Trophoblast cell (in vitro differentiated cells and primary cell): ENCODE results near the gene TFF3.

Experiments
- DNase-seq, 2 donors: peaks; one replicate each; pipeline ENCODE4 v3.0.0-alpha.2; 2016
- H2AFZ ChIP-seq: 2 replicates; pipeline ENCODE4 v1.6.1; 2013; ENCODE audit warnings: low read length, moderate library complexity, mild to moderate bottlenecking; ENCODE audit not compliant: insufficient read depth, poor library complexity
- H2AK5ac ChIP-seq: 2 replicates; pipeline ENCODE4 v1.6.1; 2013; ENCODE audit warnings: mild to moderate bottlenecking, low read length
- H2BK120ac ChIP-seq: 2 replicates; pipeline ENCODE4 v1.6.1; 2013; ENCODE audit warnings: low read length, mild to moderate bottlenecking, moderate library complexity; ENCODE audit not compliant: insufficient read depth, poor library complexity
- H2BK12ac ChIP-seq: 2 replicates; pipeline ENCODE4 v1.6.1; 2013; ENCODE audit warnings: mild to moderate bottlenecking, low read length, moderate library complexity
- H2BK5ac ChIP-seq: 2 replicates; pipeline ENCODE4 v1.6.1; 2013; ENCODE audit warnings: low read length, low read depth, moderate library complexity, mild to moderate bottlenecking; ENCODE audit not compliant: poor library complexity
- H3K14ac ChIP-seq: 2 replicates; pipeline ENCODE4 v1.6.1; 2013; ENCODE audit warnings: mild to moderate bottlenecking, low read length
- H3K18ac ChIP-seq: 2 replicates; pipeline ENCODE4 v1.6.1; 2013; ENCODE audit warnings: mild to moderate bottlenecking, low read length
- H3K23ac ChIP-seq: 2 replicates; pipeline ENCODE4 v1.6.1; 2013; ENCODE audit warnings: low read length
- H3K27ac ChIP-seq: 2 replicates; pipeline ENCODE4 v1.5.1; 2013; ENCODE audit warnings: low read depth, mild to moderate bottlenecking, inconsistent platforms, low read length, moderate library complexity
- H3K27me3 ChIP-seq: 2 replicates; pipeline ENCODE4 v1.6.1; 2013; ENCODE audit warnings: inconsistent platforms, mild to moderate bottlenecking, low read length, moderate library complexity; ENCODE audit not compliant: insufficient read depth
- H3K36me3 ChIP-seq, 2 experiments: 1 replicate in 1 of 2; 2 replicates in 1 of 2; pipeline ENCODE4 v1.6.1; 2013; ENCODE audit warnings: low read length in 2 of 2, mild to moderate bottlenecking in 2 of 2, moderate library complexity in 1 of 2; ENCODE audit not compliant: insufficient read depth in 2 of 2, control insufficient read depth in 1 of 2
- H3K4ac ChIP-seq: 2 replicates; pipeline ENCODE4 v1.6.1; 2013; ENCODE audit warnings: low read depth, mild to moderate bottlenecking, low read length, moderate library complexity
- H3K4me1 ChIP-seq, 2 experiments: 1 replicate in 1 of 2; 2 replicates in 1 of 2; pipeline ENCODE4 v1.6.1; 2013; ENCODE audit warnings: low read length in 2 of 2, mild to moderate bottlenecking in 2 of 2, moderate library complexity in 1 of 2; ENCODE audit not compliant: insufficient read depth in 2 of 2, control insufficient read depth in 1 of 2
- H3K4me2 ChIP-seq: 2 replicates; pipeline ENCODE4 v1.6.1; 2013; ENCODE audit warnings: inconsistent platforms, mild to moderate bottlenecking, low read length, moderate library complexity
- H3K4me3 ChIP-seq: 2 replicates; pipeline ENCODE4 v1.5.1; 2013; ENCODE audit warnings: mild to moderate bottlenecking, low read depth, low read length, inconsistent platforms
- H3K79me1 ChIP-seq: one replicate; pipeline ENCODE4 v1.6.1; 2013; ENCODE audit warnings: low read length
- H3K79me2 ChIP-seq: 2 replicates; pipeline ENCODE4 v1.6.1; 2013; ENCODE audit warnings: low read length, mild to moderate bottlenecking; ENCODE audit not compliant: control insufficient read depth, insufficient read depth, poor library complexity
- H3K9ac ChIP-seq: 2 replicates; pipeline ENCODE4 v1.6.1; 2013; ENCODE audit warnings: mild to moderate bottlenecking, low read length
- H3K9me3 ChIP-seq: 2 replicates; pipeline ENCODE4 v1.6.1; 2013; ENCODE audit warnings: low read depth, mild to moderate bottlenecking, control low read depth, inconsistent platforms, low read length; ENCODE audit not compliant: insufficient read depth
- H4K12ac ChIP-seq: 2 replicates; pipeline ENCODE4 v1.6.1; 2013; ENCODE audit warnings: low read depth, mild to moderate bottlenecking, low read length, moderate library complexity
- H4K8ac ChIP-seq: 2 replicates; pipeline ENCODE4 v1.6.1; 2013; ENCODE audit warnings: low read depth, mild to moderate bottlenecking, low read length, moderate library complexity
- H4K91ac ChIP-seq: one replicate; pipeline ENCODE4 v1.6.1; 2013; ENCODE audit warnings: low read depth, mild to moderate bottlenecking, low read length, moderate library complexity
- WGBS: extraction: QIAGEN DNeasy Blood & Tissue Kit; methylation state at CpG from one replicate; pipeline ENCODE4 v1.1.7; 2013; ENCODE audit warnings: missing lambda C conversion rate; ENCODE audit not compliant: insufficient read length, insufficient coverage; ENCODE audit errors: extremely low coverage; 5-methylcytosine and 5-hydroxymethylcytosine counted together

TFF3 gene

GRCh38 chr21:42321845-42322244, 6.6 kb upstream of the TFF3 start:
- no peak overlapping the region for H3K14ac ChIP-seq
- WGBS, result no CpG with 5 or more reads among the region's 4 CpGs
- no peak overlapping the region for H3K4me2 ChIP-seq
- H2BK12ac ChIP-seq, result no peak overlapping the region
- no peak overlapping the region for H2BK5ac ChIP-seq
- no peak overlapping the region for H3K4me3 ChIP-seq
- no peak overlapping the region for H3K9ac ChIP-seq
- H3K27me3 ChIP-seq, result no peaks in the 10 kb centered on the region
- H3K4me1 ChIP-seq, result peaks cover 0 to 3% of the 10 kb centered on the region in 2 experiments
- no peak overlapping the region for H3K27ac ChIP-seq
- H4K8ac ChIP-seq, result no peak overlapping the region
- H3K79me1 ChIP-seq, result no peaks in the 10 kb centered on the region
- DNase-seq, result no peak
- no peak overlapping the region for H4K12ac ChIP-seq
- H3K23ac ChIP-seq, result no peak overlapping the region
- no peak overlapping the region for H3K18ac ChIP-seq
- no peak overlapping the region for H2AK5ac ChIP-seq
- H3K36me3 ChIP-seq, result no peaks in the 10 kb centered on the region
- H4K91ac ChIP-seq, result no peak overlapping the region
- H2AFZ ChIP-seq, result no peak overlapping the region
- no peaks in the 10 kb centered on the region for H3K79me2 ChIP-seq
- no peak overlapping the region for H2BK120ac ChIP-seq
- H3K9me3 ChIP-seq, result peaks cover 3% of the 10 kb centered on the region
- no peak overlapping the region for H3K4ac ChIP-seq

- Histone ChIP-seq H3K27ac (no peak overlapping the region), H4K91ac (no peak overlapping the region), H3K9ac (no peak overlapping the region), H4K8ac (no peak overlapping the region), H3K79me1 (no peaks in the 10 kb centered on the region), H3K4me3 (no peak overlapping the region), H2BK120ac (no peak overlapping the region), H3K18ac (no peak overlapping the region), H3K4ac (no peak overlapping the region), H3K4me2 (no peak overlapping the region), H4K12ac (no peak overlapping the region), H3K23ac (no peak overlapping the region), H3K14ac (no peak overlapping the region), H3K4me1 (peaks cover 0 to 3% of the 10 kb centered on the region in 2 experiments), H2BK5ac (no peak overlapping the region), H2AK5ac (no peak overlapping the region), H3K27me3 (no peaks in the 10 kb centered on the region), H3K9me3 (peaks cover 3% of the 10 kb centered on the region), H2BK12ac (no peak overlapping the region), H3K79me2 (no peaks in the 10 kb centered on the region), H3K36me3 (no peaks in the 10 kb centered on the region), H2AFZ (no peak overlapping the region)
- no peak for DNase-seq
- no CpG with 5 or more reads among the region's 10 CpGs for WGBS
Observed at GRCh38 chr21:42321231-42321630, 6.0 kb upstream of the TFF3 start.

GRCh38 chr21:42320791-42321190, 5.6 kb upstream of the TFF3 start:
- H3K4ac ChIP-seq, result no peak overlapping the region
- no peak overlapping the region for H3K14ac ChIP-seq
- peaks cover 3% of the 10 kb centered on the region for H3K9me3 ChIP-seq
- H3K79me2 ChIP-seq, result no peaks in the 10 kb centered on the region
- H3K27ac ChIP-seq, result no peak overlapping the region
- H3K27me3 ChIP-seq, result no peaks in the 10 kb centered on the region
- no peak overlapping the region for H3K9ac ChIP-seq
- no peak overlapping the region for H2AK5ac ChIP-seq
- H2BK120ac ChIP-seq, result no peak overlapping the region
- DNase-seq, result no peak
- H3K79me1 ChIP-seq, result no peaks in the 10 kb centered on the region
- no peak overlapping the region for H3K4me2 ChIP-seq
- no peak overlapping the region for H2BK5ac ChIP-seq
- no peak overlapping the region for H3K4me3 ChIP-seq
- peaks cover 0 to 3% of the 10 kb centered on the region in 2 experiments for H3K4me1 ChIP-seq
- H2BK12ac ChIP-seq, result no peak overlapping the region
- no peak overlapping the region for H2AFZ ChIP-seq
- no peak overlapping the region for H4K91ac ChIP-seq
- H4K8ac ChIP-seq, result no peak overlapping the region
- no peak overlapping the region for H3K23ac ChIP-seq
- no peak overlapping the region for H3K18ac ChIP-seq
- WGBS, result no CpG with 5 or more reads among the region's 8 CpGs
- no peak overlapping the region for H4K12ac ChIP-seq
- no peaks in the 10 kb centered on the region for H3K36me3 ChIP-seq

DNA sequence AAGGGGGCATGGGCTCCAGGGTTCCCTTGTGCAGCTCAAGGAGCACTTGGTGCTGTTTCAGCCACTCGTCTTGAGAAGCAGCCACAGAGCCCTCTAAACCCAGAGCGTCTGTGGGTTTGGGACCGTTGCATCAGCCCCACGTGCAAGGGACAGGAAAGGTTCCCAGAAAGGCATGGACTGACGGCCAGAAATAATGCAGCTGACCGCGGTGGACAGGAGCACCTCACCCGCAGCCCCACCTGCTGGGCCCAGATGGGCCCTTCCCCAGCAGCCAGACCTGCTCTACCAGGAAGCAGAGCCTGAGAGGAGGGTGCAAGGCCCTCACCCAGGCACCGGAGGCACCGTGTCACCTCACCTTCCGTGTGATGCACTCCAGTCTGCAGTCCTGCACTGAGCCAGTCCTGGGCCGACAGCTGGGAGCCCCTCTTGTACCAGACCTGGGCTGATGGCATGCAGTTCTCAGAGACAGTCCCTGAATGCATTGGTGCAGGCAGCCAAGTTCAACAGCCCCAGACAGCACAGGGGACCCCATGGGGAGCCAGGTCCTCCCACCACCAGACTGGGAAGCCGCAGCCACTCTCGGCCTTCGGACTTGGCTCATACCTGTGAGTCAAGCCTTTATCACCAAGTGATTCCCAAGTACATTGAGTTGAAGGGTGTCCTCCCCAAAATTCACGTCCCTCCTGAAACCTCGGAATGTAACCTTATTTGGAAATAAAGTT, 4.8 kb upstream of the TFF3 start:
- Histone ChIP-seq H3K4me2 (no peak overlapping the region), H3K18ac (no peak overlapping the region), H2BK5ac (no peak overlapping the region), H4K12ac (no peak overlapping the region), H3K27me3 (no peaks in the 10 kb centered on the region), H2AK5ac (no peak overlapping the region), H4K91ac (no peak overlapping the region), H3K36me3 (no peaks in the 10 kb centered on the region), H2BK12ac (no peak overlapping the region), H3K79me1 (no peaks in the 10 kb centered on the region), H2AFZ (no peak overlapping the region), H4K8ac (no peak overlapping the region), H3K27ac (no peak overlapping the region), H3K4me3 (no peak overlapping the region), H2BK120ac (no peak overlapping the region), H3K9ac (no peak overlapping the region), H3K14ac (no peak overlapping the region), H3K79me2 (no peaks in the 10 kb centered on the region), H3K4ac (no peak overlapping the region), H3K9me3 (peaks cover 3% of the 10 kb centered on the region), H3K4me1 (peaks cover 0 to 3% of the 10 kb centered on the region in 2 experiments), H3K23ac (no peak overlapping the region)
- DNase-seq, result peak in 1 of 2 donors; percentile 31
- no CpG with 5 or more reads among the region's 17 CpGs for WGBS
